Upper lobe of left lung (tissue), 6 donors: ENCODE measurements around the gene NFATC2. TPM values are rescaled to one million over a fixed set of nuclear protein-coding genes. Genes with fewer than 3 reads are reported as not detected.
A peak's percentile ranks its signal among the peaks of the same experiment; 100 is the strongest.

Source experiments
- ATAC-seq, 2 donors: fragments of 200-7000 bp; cut with Tn5 transposase; one replicate each; pipeline ENCODE4 v1.9.1; 2022; ENCODE audit warnings: mild to moderate bottlenecking in 2 of 2, moderate library complexity in 2 of 2; ENCODE audit not compliant: low FRiP score in 2 of 2
- DNase-seq, 2 donors: peaks; one replicate each; pipeline ENCODE4 v3.0.0-alpha.2; 2019 to 2020
- H3K27ac ChIP-seq, 4 donors: fragments of 200-600 bp; sonication (generic); one replicate each; pipeline ENCODE4 v1.5.1; 2016 to 2019
- H3K27me3 ChIP-seq, 4 donors: fragments of 200-600 bp; sonication (generic); one replicate each; pipeline ENCODE4 v1.5.1; 2017 to 2019
- H3K36me3 ChIP-seq, 4 donors: fragments of 200-600 bp; sonication (generic); one replicate each; pipeline ENCODE4 v1.5.1; 2016 to 2019
- H3K4me1 ChIP-seq, 4 donors: fragments of 200-600 bp; sonication (generic); one replicate each; pipeline ENCODE4 v1.5.1; 2018 to 2019
- H3K4me3 ChIP-seq, 4 donors: fragments of 200-600 bp; sonication (generic); one replicate each; pipeline ENCODE4 v1.5.1; 2017 to 2019; ENCODE audit warnings: mild to moderate bottlenecking in 2 of 4, moderate library complexity in 1 of 4
- H3K9me3 ChIP-seq, 4 donors: fragments of 200-600 bp; sonication (generic); one replicate each; pipeline ENCODE4 v1.5.1; 2018 to 2019
- EP300 ChIP-seq, 4 donors: sonication (generic); formaldehyde crosslinking; IDR thresholded peaks; one replicate each; pipeline ENCODE4 v1.5.1; 2017; ENCODE audit warnings: antibody characterized with exemption in 4 of 4, control low read depth in 2 of 4
- POLR2A ChIP-seq, 4 donors: fragments of 450-650 bp; IDR thresholded peaks; one replicate each; pipeline ENCODE4 v1.5.1; 2016 to 2017; ENCODE audit warnings: antibody characterized with exemption in 4 of 4, mild to moderate bottlenecking in 2 of 4
- POLR2AphosphoS5 ChIP-seq, 2 donors: sonication (generic); formaldehyde crosslinking; IDR thresholded peaks; one replicate each; pipeline ENCODE4 v1.5.1; 2017; ENCODE audit warnings: antibody characterized with exemption in 2 of 2
- WGBS, 2 donors: methylation state at CpG; one replicate each; pipeline ENCODE4 v1.1.5; 2017 to 2018; 5-methylcytosine and 5-hydroxymethylcytosine counted together
- total RNA-seq, 6 donors: library from RNA; depleted of rRNA in 4 of 6; stranded (reverse); fragments of >200 nt in 4 of 6; gene quantifications; one replicate each; pipeline versions ENCODE4 v1.1.0 to v1.2.1, GENCODE V29; 2016 to 2021
- TF ChIP-seq, protein P1 (sequence below), 6 experiments: fragments of 450-650 bp in 4 of 6; fragments of 200-600 bp in 2 of 6; sonication (generic) in 2 of 6; IDR thresholded peaks; one replicate each; pipeline ENCODE4 v1.5.1; 2016 to 2019; ENCODE audit warnings: antibody characterized with exemption in 6 of 6
- donor health status: DM: no; HTN: no; CAD: no; lungs with moderate emphysema.
- donor health status: DM: no; HTN: yes; CAD: no; lungs with severe emphysema.

NFATC2 gene
- total RNA-seq, 6 donors from 2014 or later: 5.1 to 28.1 (median 7.6) TPM

DNA sequence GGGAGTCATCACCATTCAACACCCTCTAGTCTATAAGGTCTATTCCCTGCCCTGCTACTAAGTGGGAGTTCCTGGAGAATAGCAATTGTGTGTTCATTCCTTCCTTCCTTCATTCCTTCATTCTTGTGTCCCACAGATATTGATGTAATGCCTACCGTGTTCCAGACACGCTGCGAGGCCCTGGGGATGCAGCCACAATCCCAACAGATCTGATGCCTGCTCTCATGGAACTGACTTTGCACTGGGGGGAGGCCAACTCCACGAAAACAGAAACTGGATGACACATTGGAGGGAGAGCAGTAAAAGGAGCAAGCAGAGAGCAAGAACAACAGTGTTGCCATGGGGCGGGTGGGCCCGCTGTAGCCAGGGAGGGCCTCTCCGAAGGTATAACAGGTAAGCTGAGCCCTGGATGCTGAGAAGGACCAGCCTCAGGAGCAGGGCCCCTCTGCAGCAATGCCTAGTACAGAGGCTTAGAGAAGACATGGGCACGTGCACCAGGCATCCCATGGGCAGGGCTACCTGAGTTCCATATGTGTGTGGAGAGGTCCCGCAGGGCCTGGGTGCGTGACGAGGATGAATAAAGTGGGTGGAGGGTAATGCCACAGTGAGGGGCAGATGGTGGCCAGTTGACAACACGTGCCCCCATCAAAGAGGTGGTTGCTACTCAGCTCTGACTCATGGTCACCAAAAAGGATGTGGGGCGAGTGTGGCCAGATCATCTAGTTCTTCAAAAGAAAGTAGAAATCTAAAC, 173.9 kb downstream of the NFATC2 start:
- no peak overlapping the region for H3K4me3 ChIP-seq
- no peak for DNase-seq
- no peak overlapping the region for H3K27ac ChIP-seq
- H3K9me3 ChIP-seq: no peaks in the 10 kb centered on the region
- no peak for ATAC-seq
- TF ChIP-seq, protein P1, sequence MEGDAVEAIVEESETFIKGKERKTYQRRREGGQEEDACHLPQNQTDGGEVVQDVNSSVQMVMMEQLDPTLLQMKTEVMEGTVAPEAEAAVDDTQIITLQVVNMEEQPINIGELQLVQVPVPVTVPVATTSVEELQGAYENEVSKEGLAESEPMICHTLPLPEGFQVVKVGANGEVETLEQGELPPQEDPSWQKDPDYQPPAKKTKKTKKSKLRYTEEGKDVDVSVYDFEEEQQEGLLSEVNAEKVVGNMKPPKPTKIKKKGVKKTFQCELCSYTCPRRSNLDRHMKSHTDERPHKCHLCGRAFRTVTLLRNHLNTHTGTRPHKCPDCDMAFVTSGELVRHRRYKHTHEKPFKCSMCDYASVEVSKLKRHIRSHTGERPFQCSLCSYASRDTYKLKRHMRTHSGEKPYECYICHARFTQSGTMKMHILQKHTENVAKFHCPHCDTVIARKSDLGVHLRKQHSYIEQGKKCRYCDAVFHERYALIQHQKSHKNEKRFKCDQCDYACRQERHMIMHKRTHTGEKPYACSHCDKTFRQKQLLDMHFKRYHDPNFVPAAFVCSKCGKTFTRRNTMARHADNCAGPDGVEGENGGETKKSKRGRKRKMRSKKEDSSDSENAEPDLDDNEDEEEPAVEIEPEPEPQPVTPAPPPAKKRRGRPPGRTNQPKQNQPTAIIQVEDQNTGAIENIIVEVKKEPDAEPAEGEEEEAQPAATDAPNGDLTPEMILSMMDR (IDR thresholded peaks at IDR 0.05): no peak
- TF ChIP-seq POLR2A (IDR thresholded peaks at IDR 0.05) (no peak), POLR2AphosphoS5 (IDR thresholded peaks at IDR 0.05) (no peak), EP300 (IDR thresholded peaks at IDR 0.05) (no peak)
- 85 to 88% methylated on average over 13 of the region's 13 CpGs for WGBS, 2 donors
- peaks cover 0 to 4% (median under 1%) of the 10 kb centered on the region in 4 donors for H3K4me1 ChIP-seq
- no peaks in the 10 kb centered on the region for H3K27me3 ChIP-seq
- H3K36me3 ChIP-seq: no peaks in the 10 kb centered on the region

DNA sequence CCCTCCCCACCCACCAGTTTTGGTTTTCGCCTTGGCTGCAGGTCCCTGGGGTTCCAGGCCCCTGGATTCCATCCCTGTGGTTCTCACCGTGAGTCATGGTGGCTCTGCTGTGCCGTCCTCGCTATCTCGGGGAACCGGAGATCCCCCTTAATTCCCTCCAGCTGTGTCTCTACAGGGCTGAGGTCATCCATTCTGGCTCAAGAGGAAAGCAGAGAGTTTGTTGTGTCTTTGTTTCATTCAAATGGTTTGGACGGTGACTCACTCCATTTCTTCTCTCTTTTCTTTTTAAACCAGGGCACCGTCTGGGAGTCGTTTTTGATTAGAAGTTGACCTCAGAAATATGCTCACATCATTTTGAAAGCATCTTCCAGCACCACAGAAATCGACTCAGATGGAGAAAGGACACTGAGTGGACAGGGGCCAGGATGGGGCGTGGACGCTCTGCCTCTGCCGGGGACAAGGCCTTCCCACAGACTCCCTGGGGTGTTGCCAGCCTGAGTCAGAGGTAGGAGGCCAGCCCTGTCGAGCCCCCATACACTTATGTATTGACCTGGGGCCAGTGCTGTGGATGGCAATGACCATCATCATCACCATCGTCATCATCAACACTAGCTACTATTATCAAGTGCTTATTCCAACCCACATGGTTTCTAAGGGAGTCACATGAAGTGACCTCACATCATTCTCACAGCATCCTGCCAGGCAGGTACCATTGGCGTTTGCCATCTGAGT, 176.2 kb downstream of the NFATC2 start:
- Histone ChIP-seq H3K4me1 (no peaks in the 10 kb centered on the region), H3K9me3 (no peaks in the 10 kb centered on the region), H3K36me3 (no peaks in the 10 kb centered on the region), H3K4me3 (no peak overlapping the region), H3K27ac (peak overlapping the region in 1 of 4 donors; percentile 30), H3K27me3 (no peaks in the 10 kb centered on the region)
- WGBS, 2 donors: 74 to 85% methylated on average over 16 of the region's 16 CpGs
- TF ChIP-seq POLR2A (IDR thresholded peaks at IDR 0.05) (no peak), POLR2AphosphoS5 (IDR thresholded peaks at IDR 0.05) (no peak), EP300 (IDR thresholded peaks at IDR 0.05) (no peak)
- TF ChIP-seq, protein P1 (IDR thresholded peaks at IDR 0.05): no peak
- peak; percentile 77 to 92 for ATAC-seq
- DNase-seq: no peak

DNA sequence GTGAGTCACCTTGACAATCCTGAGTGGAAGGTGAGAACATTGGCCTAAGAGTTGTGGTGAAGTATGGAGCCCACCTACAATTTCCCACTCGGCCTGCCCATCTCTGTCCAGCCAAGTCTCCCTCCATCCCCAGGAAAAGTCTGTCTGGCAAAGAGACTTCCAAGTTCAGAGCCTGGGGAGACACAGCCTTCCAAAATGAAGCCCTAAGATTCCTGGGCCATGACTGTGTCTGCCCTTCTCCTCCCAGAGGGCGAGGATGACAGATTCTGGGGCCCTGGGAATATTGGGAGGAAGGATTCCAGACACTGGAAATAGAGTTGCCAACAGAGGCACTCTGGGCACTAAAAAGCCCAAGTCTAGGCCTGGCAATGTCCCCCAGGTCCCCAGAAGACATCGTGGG, 176.8 kb downstream of the NFATC2 start:
- WGBS, 2 donors: 81 to 84% methylated on average over 3 of the region's 3 CpGs
- H3K9me3 ChIP-seq: no peaks in the 10 kb centered on the region
- no peak overlapping the region for H3K4me3 ChIP-seq
- no peaks in the 10 kb centered on the region for H3K27me3 ChIP-seq
- no peaks in the 10 kb centered on the region for H3K36me3 ChIP-seq
- TF ChIP-seq EP300 (IDR thresholded peaks at IDR 0.05) (no peak), POLR2A (IDR thresholded peaks at IDR 0.05) (no peak), POLR2AphosphoS5 (IDR thresholded peaks at IDR 0.05) (no peak)
- TF ChIP-seq, protein P1 (IDR thresholded peaks at IDR 0.05): no peak
- DNase-seq (no peak), ATAC-seq (peak in 1 of 2 donors; percentile 59)
- peak overlapping the region in 1 of 4 donors; percentile 30 for H3K27ac ChIP-seq
- no peaks in the 10 kb centered on the region for H3K4me1 ChIP-seq

DNA sequence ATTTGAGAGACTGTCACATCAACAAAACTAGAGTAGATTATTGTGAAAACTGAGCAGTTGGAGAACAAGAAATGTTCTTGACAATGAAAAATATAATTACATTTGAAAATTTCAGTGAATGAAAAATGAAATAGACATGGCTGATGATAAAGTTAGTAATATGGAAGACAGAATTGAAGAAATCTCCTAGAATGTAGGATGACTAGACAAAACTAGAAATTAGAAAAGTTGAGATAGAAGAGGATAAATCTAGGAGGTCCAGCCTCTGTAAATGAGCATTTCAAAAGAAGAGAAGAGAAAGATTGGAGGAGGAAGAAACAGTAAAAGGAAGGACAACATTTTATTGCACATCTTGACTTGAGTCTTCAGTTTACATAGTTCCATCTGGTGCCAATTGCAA, 178.7 kb downstream of the NFATC2 start:
- H3K27ac ChIP-seq: no peak overlapping the region
- DNase-seq (no peak), ATAC-seq (no peak)
- H3K27me3 ChIP-seq: no peaks in the 10 kb centered on the region
- TF ChIP-seq EP300 (IDR thresholded peaks at IDR 0.05): no peak
- TF ChIP-seq POLR2A (IDR thresholded peaks at IDR 0.05): no peak
- TF ChIP-seq, protein P1 (IDR thresholded peaks at IDR 0.05): no peak
- no peak for TF ChIP-seq POLR2AphosphoS5 (IDR thresholded peaks at IDR 0.05)
- H3K9me3 ChIP-seq: no peaks in the 10 kb centered on the region
- no peak overlapping the region for H3K4me3 ChIP-seq
- no peaks in the 10 kb centered on the region for H3K4me1 ChIP-seq
- H3K36me3 ChIP-seq: no peaks in the 10 kb centered on the region
